Epithelial cell of esophagus (primary cell): ENCODE results near the gene CDK11B.

ENCODE experiments used
- DNase-seq: peaks from one replicate; pipeline ENCODE4 v3.0.0; 2010; ENCODE audit warnings: low read depth
- H3K4me3 ChIP-seq: 2 replicates; pipeline ENCODE4 v1.5.1; 2011; ENCODE audit warnings: mild to moderate bottlenecking, low read length, control low read depth
- TF ChIP-seq, protein P1 (sequence below): IDR thresholded peaks from 2 replicates; pipeline ENCODE4 v1.5.1; 2011; ENCODE audit warnings: low read depth, mild to moderate bottlenecking, low read length, control low read depth, inconsistent platforms; ENCODE audit not compliant: insufficient read depth; ENCODE audit errors: missing control alignments

CDK11B gene

DNA sequence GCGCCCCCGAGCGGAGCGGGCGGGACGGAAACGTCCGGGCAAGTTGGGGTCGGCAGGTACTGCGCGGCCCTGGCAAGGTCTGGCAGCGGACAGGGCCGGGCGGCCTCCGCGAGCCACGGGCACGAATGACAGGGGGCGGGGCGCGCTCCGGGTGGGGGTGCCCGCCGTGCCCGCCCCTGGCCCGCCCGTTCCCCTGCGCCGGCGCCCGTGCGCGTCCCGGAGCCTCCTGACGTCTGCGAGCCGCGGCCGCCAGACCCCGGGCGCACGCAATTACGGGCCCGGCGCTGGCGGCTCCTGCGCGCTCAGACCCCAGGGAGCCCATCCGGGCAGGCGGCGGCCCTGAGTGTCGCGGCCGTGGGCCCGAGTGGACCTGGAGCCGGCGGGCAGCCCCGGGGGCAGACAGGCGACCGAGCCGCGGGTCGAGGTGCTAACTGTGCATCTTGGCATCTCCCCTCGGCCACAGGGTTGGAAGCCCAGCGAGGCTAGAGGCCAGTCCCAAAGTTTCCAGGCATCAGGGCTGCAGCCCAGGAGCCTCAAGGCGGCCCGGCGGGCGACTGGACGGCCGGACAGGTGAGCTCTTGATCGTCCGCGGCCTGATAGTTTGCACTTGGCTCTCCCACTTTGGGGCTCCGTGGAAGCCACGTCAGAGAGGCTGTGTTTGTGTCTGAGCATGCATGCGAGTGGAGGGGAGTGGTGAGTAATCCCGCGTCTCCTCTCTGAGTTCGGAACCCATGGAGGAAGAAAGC lies 42.6 kb downstream of the CDK11B start:
- peak; percentile 50 for DNase-seq
- H3K4me3 ChIP-seq = peak overlapping the region; percentile 62
- TF ChIP-seq, protein P1, sequence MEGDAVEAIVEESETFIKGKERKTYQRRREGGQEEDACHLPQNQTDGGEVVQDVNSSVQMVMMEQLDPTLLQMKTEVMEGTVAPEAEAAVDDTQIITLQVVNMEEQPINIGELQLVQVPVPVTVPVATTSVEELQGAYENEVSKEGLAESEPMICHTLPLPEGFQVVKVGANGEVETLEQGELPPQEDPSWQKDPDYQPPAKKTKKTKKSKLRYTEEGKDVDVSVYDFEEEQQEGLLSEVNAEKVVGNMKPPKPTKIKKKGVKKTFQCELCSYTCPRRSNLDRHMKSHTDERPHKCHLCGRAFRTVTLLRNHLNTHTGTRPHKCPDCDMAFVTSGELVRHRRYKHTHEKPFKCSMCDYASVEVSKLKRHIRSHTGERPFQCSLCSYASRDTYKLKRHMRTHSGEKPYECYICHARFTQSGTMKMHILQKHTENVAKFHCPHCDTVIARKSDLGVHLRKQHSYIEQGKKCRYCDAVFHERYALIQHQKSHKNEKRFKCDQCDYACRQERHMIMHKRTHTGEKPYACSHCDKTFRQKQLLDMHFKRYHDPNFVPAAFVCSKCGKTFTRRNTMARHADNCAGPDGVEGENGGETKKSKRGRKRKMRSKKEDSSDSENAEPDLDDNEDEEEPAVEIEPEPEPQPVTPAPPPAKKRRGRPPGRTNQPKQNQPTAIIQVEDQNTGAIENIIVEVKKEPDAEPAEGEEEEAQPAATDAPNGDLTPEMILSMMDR = no peak

DNA sequence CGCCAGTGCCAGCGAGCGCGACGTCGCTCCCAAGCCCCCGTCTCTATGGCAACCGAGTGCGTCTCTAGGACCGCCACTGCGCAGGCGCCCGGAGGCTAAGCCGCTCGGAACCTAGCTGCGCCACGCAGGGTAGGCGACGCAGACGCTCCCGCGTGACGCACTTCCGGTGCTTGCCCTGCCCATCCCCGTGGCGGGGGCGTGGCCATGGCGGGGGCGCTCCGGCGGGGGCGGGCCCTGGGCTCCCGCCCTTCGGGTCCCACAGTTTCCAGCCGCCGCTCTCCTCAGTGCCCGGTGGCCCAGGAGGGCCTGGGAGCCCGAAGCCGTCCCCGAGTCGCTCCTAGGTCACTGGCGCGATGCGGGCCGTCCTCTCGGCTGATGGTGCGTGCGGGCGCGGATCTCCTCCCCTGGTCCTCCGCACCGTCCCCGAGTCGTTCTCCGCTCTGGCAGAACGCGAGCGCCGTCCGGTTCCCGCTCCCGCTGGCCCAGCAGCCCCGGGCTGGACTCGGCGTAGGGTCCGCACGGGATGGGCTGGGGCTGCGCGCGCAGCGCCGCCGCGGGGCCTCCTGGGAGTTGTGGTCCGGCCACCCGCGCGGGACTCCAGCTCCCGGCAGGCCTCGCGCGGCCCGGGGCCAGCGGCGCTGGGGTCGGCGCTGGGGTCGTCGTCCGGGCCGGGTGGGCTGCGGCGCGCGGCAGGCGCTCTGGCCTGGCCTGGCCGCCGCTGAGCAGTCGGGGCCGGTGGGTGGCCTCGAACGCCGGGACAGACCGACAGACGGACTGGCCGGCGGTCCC lies 43.4 kb downstream of the CDK11B start, which contains the start of gene MIB2:
Gene MIB2, plus strand, starts transcription at position 245 of the 789 bp plus-strand sequence. CDS start 7,953 bp downstream, outside the sequence.
- TF ChIP-seq, protein P1 = no peak
- DNase-seq = peak; percentile 95
- H3K4me3 ChIP-seq = peak within 1 kb of the TSS; percentile 85

DNA sequence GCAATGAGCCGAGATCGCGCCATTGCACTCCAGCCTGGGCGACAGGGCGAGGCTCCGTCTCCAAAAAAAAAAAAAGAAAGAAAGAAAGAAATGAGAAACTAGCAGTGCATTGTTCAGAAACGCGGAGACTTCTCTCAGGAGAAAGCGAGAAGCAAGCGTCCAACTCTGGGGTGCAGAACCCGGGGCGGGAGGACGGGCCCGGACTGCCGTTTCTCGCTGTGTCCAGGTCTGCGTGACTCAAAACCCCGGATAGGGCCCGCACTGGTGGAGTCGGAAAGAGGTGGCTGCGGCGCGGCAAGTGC lies 43.9 kb downstream of the CDK11B start:
- no peak for DNase-seq
- TF ChIP-seq, protein P1 = no peak
- H3K4me3 ChIP-seq = peak overlapping the region; percentile 85

DNA sequence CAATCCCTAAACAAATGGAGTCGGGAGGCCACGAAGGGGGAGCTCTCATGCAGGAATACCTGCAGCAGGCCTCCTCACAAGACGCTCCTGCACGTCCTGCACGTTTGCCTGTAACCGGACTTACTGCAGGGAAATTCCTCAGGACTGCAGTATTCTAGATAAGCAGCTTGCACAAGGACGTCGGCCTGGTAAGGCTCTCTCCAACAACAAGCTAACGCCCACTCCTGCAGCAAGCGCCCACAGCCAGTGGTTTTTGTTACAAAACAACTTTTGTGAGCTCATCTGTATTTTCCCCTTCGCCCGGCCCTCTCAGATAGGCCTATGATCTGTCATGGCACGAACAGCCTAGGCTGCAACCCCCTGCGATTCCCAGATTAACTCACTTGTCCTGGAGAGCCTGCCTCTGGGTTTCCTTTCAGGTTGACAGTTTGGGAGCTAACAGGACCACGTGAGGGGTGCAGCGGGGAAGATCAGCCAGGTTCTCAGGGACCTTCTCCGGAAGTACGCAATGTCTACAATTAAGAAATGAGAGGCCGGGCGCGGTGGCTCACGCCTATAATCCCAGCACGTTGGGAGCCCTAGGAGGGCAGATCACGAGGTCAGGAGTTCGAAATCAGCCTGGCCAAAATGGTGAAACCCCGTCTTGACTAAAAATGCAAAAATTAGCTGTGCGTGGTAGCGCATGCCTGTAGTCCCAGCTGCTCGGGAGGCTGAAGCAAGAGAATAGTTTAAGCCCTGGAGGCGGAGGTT lies 44.4 kb downstream of the CDK11B start:
- DNase-seq = peak; percentile 73
- peak overlapping the region; percentile 85 for H3K4me3 ChIP-seq
- TF ChIP-seq, protein P1 = no peak

DNA sequence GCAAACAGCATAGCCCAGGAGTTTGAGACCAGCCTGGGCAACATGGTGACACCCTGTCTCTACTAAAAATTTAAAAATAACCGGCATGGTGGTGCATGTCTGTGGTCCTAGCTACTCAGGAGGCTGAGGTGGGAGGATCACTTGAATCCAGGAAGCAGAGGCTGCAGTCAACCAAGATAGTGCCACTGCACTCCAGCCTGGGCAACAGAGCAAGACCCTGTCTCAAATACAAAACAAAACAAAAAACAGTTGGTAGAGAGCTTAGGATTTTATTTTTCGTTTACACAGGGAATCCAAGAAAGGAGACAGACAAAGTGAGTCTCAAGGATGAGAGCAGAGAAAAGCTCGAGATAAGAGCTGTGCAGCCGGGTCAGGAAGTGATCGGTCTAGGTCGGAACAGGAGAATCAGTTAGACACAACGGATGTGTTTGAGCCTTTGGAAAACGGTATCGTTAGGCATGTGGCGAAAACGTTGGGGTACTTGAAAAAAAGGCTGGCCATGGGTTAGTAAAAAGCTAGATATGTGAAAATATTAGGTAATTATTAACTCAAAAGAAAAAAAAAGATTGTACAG lies 45.2 kb downstream of the CDK11B start:
- TF ChIP-seq, protein P1 = no peak
- no peak for DNase-seq
- H3K4me3 ChIP-seq = peak overlapping the region; percentile 85

DNA sequence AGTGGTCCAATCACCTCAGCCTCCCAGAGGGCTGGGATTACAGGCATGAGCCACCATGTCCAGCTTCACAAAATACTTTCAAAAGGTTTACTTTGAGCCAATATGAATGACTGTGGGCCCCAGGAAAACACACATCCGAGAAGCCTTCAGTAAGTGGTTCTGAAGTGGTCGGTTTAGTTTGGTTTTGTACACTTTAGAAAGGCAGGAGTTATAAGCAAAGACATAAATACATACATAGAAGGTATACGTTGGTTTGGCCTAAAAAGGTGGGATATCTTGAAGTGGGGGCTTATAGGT lies 46.8 kb downstream of the CDK11B start:
- H3K4me3 ChIP-seq = no peak overlapping the region
- DNase-seq = no peak
- TF ChIP-seq, protein P1 = no peak
